Activated CD8-positive, alpha-beta T cell treated with anti-CD3 and anti-CD28 coated beads, Interleukin-2, amount 10 ng/mL, durations not matched to agents 7 days and 5 days (primary cell): ENCODE measurements around the gene HRH3. TPM values are rescaled to one million over a fixed set of nuclear protein-coding genes. Genes with fewer than 3 reads are reported as not detected.
A peak's percentile ranks its signal among the peaks of the same experiment; 100 is the strongest.

Experiments
- ATAC-seq: fragments of 150-1000 bp; cut with Tn5 transposase; one replicate; pipeline ENCODE4 v1.10.0; 2021; ENCODE audit warnings: moderate library complexity
- CTCF ChIA-PET: fragments of 350-600 bp; sonication (Branson Sonifier 250); formaldehyde crosslinking; loops from one replicate; lab custom pipeline; 2021; ENCODE audit warnings: antibody characterized with exemption; lab: Charles Lee
- POLR2A ChIA-PET: fragments of 350-600 bp; sonication (Branson Sonifier 250); formaldehyde crosslinking; loops from one replicate; lab custom pipeline; 2021; ENCODE audit warnings: antibody characterized with exemption; lab: Charles Lee
- DNase-seq: peaks from one replicate; pipeline ENCODE4 v3.0.0-alpha.2; 2020
- H3K27ac Mint-ChIP-seq: one replicate; pipeline ENCODE4 v1.8.0; 2021; ENCODE audit warnings: mild to moderate bottlenecking, mixed read lengths
- H3K27me3 Mint-ChIP-seq: one replicate; pipeline ENCODE4 v1.8.0; 2021; ENCODE audit warnings: low read depth, mixed read lengths
- H3K36me3 Mint-ChIP-seq: one replicate; pipeline ENCODE4 v1.8.0; 2021; ENCODE audit warnings: low read depth, mixed read lengths
- H3K4me1 Mint-ChIP-seq: one replicate; pipeline ENCODE4 v1.8.0; 2021; ENCODE audit warnings: low read depth, mixed read lengths
- H3K4me3 Mint-ChIP-seq: one replicate; pipeline ENCODE4 v1.8.0; 2021; ENCODE audit warnings: mild to moderate bottlenecking, mixed read lengths
- H3K9me3 Mint-ChIP-seq: one replicate; pipeline ENCODE4 v1.8.0; 2022; ENCODE audit warnings: mixed read lengths; ENCODE audit not compliant: insufficient read depth
- total RNA-seq, 2 experiments: library from RNA; stranded (reverse); gene quantifications; one replicate each; pipeline ENCODE4 v1.2.3, GENCODE V29; 2021

HRH3 gene
- not detected for total RNA-seq

DNA sequence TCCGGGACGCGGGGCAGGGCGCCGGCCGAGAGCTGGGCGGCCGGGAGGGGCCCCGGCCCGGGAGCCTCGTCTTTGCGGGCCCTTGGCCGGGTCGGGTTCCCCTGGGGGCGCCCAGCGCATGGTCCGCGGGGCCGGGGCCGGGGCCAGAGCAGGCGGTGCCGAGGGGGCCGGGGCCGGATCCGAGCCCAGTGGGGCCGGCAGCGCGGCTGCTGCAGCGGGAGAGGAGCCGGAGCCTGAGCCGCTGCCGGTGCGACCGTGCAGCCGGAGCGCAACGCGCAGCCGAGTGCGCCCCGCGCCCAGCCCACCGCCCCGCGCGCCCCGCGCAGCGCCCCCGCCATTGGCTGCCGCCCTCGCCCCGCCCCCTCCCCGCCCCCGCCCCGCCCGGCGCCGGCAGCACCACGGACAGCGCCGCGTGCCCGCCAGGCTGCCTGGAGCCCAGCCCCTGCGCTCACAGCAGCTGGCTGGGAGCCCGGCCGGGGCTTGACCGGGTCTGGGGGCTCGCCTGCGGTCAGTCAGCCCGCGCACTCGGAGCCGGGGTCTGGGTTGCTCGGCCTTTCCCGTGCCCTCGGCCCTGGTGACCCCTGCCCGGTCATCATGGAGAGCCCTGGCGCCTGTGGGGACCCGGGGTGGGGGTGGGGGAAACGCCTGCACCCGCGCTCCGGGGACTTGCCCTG is at the start of gene HRH3:
HRH3 (minus strand) TSS at position 287 of the 674 bp plus-strand sequence. CDS start 308 bp downstream, outside the sequence.
- Mint-ChIP-seq H3K4me3 (no peak within 1 kb of the TSS), H3K36me3 (no peaks in the 10 kb centered on the region), H3K27ac (no peak within 1 kb of the TSS), H3K4me1 (peaks cover 5% of the 10 kb centered on the region), H3K27me3 (peaks cover 21% of the 10 kb centered on the region), H3K9me3 (no peaks in the 10 kb centered on the region)
- peak; percentile 75 for ATAC-seq
- ChIA-PET CTCF (no interaction called here), POLR2A (no interaction called here)
- peak; percentile 38 for DNase-seq

DNA sequence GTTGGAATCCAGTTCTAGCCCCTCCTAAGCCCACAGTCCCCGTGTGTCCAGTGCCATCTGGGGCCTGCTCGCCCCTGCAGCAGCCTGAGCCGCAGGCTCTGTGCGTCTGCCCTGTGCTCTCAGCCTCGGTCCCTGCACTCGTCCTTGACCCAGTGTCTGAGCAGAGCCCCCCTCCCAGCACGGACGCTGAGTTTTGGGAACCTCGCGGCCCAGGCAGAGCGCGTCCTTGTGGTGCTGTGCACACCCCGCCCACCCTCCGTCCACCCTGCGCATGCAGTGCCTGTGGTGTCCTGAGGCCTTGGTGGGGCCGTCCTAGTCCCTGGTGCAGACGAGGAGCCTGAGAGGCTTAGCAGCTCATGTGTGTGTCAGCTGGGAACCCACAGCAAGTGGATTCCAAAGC is 49.8 kb upstream of the HRH3 start:
- CTCF ChIA-PET: no interaction called here
- POLR2A ChIA-PET: no interaction called here
- no peak for ATAC-seq
- Mint-ChIP-seq H3K4me3 (no peak overlapping the region), H3K4me1 (no peaks in the 10 kb centered on the region), H3K27me3 (no peaks in the 10 kb centered on the region), H3K36me3 (peaks cover 9% of the 10 kb centered on the region), H3K27ac (no peak overlapping the region), H3K9me3 (no peaks in the 10 kb centered on the region)
- no peak for DNase-seq

DNA sequence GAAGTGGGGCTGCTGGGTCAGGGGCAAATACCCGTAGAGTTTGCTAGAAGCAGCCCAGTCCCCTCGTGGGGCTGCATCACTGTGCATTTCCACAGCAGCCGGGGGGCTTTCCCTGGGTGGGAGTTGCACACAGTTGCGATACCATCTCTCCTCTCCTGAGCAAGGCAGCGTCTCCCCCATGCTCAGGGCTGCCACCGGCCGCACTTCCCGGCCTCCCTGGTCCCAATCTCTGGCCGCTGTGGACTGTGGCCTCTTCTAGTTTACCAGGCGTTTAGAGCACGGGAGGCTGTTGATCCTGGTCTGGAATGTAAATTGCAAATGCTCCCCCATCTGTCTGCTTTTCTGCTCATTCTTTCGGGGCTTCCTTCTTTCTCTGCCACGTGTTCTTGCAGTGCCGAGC is 49.3 kb upstream of the HRH3 start:
- no peak for DNase-seq
- H3K27me3 Mint-ChIP-seq: no peaks in the 10 kb centered on the region
- CTCF ChIA-PET: no interaction called here
- no peak for ATAC-seq
- no peak overlapping the region for H3K27ac Mint-ChIP-seq
- peaks cover 13% of the 10 kb centered on the region for H3K36me3 Mint-ChIP-seq
- POLR2A ChIA-PET: no interaction called here
- no peak overlapping the region for H3K4me3 Mint-ChIP-seq
- no peaks in the 10 kb centered on the region for H3K9me3 Mint-ChIP-seq
- no peaks in the 10 kb centered on the region for H3K4me1 Mint-ChIP-seq

DNA sequence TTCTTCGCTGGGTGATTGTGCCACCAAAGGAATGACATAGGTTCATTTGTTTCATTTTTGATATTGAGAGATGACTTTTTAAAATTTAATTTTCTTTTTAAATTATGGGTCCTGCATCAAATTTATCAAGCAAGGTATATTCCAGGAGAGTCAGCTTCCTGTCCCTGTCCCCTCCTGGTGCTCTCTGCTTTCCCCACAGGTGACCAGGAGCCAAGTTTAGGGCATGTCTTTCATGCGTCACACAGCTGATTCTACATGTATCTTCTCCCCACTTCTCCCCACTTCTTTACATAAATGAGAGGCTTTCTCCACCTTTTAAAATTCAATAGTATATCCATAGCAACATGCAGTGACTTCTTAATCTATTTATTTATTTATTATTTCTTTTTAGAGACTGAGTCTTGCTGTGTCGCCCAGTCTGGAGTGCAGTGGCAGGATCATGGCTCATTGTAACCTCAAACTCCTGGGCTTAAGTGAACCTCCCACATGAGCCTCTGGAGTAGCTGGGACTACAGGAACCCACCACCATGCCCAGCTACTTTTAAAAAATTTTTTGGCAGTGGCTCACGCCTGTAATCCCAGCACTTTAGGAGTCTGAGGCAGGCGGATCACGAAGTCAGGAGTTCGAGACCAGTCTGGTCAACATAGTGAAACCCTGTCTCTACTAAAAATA is 48.3 kb upstream of the HRH3 start:
- POLR2A ChIA-PET: interaction anchor here (0.5 kb wide), 1 partner anchor 64 kb away, joined by 3 read pairs; no protein-coding TSS in a partner anchor
- Mint-ChIP-seq H3K4me1 (no peaks in the 10 kb centered on the region), H3K9me3 (no peaks in the 10 kb centered on the region), H3K27ac (no peak overlapping the region), H3K36me3 (peaks cover 12% of the 10 kb centered on the region), H3K4me3 (no peak overlapping the region), H3K27me3 (no peaks in the 10 kb centered on the region)
- CTCF ChIA-PET: no interaction called here
- DNase-seq (no peak), ATAC-seq (no peak)

DNA sequence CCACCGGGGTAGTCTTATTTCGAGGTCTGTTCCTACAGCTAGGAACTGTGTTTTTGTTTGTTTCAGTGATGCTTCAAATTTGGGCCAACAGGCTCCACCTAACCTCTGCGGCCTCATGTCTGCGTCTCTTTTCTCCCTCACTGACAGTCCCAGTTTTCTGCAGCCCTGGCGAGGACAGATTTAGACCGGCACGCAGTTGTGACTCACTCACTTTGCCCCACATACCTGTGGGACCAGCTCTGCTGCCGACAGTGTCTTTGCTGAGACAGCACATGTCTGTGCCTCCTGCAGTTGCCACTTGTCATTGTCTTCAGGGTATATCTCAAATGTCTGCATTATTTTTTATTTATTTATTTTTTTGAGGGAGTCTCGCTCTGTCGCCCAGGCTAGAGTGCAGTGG is 47.5 kb upstream of the HRH3 start:
- Mint-ChIP-seq H3K27ac (no peak overlapping the region), H3K4me1 (no peaks in the 10 kb centered on the region), H3K27me3 (no peaks in the 10 kb centered on the region), H3K4me3 (no peak overlapping the region), H3K36me3 (peaks cover 15% of the 10 kb centered on the region), H3K9me3 (no peaks in the 10 kb centered on the region)
- CTCF ChIA-PET: no interaction called here
- POLR2A ChIA-PET: no interaction called here
- ATAC-seq (no peak), DNase-seq (no peak)

DNA sequence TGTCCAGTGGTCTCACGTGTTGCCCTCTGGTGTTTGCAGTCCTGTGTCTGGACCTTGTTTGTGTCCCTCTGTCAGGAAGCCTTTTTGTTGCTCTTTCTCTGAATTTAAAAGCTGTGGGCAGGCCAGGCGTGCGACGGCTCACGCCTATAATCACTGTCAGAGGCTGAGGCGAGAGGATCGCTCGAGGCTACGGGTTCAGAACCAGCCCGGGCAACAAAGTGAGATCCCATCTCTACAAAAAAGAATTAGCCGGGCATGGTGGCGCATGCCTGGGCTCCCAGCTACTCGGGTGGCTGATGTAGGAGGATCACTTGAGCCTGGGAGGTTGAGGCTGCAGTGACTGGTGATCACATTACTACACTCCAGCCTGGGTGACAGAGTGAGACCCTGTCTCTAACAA is 46.8 kb upstream of the HRH3 start:
- POLR2A ChIA-PET: no interaction called here
- Mint-ChIP-seq H3K27me3 (no peaks in the 10 kb centered on the region), H3K36me3 (peaks cover 12% of the 10 kb centered on the region), H3K4me1 (no peaks in the 10 kb centered on the region), H3K4me3 (no peak overlapping the region), H3K9me3 (no peaks in the 10 kb centered on the region), H3K27ac (no peak overlapping the region)
- DNase-seq (no peak), ATAC-seq (no peak)
- CTCF ChIA-PET: no interaction called here

DNA sequence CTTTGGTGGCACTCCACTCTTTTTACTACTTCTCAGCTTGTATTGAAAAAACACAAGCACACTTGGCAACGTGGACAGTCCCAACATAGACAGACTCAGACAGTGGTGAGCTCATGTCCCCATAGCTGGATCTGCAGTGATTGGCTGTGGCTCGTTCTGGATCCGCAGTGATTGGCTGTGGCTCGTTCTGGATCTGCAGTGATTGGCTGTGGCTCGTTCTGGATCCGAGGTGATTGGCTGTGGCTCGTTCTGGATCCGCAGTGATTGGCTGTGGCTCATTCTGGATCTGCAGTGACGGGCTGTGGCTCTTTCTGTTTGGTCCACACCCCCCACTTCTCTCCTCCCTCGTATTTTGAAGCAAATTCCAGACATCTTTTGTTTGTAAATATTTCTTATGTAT is 46.3 kb upstream of the HRH3 start:
- DNase-seq: no peak
- CTCF ChIA-PET: no interaction called here

DNA sequence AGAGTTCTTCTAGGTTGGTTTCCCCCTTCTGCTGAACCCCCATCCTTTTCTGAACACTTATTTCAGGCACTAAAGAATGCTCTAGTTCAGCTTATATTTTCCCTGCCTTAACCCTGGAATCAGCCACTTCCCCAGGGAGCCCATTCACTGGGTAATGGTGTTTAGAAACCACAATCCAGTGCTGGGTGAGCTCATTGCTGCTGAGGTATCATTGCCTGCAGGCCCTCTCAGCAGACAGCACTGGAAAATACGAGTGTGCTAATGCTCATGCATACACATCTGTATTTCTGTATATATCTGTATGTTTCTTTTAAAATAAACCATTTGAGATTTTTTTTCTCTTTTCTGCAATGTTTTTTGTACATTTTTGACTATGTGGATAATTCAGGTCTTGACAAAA is 45.3 kb upstream of the HRH3 start:
- DNase-seq (no peak), ATAC-seq (no peak)
- H3K27me3 Mint-ChIP-seq: no peaks in the 10 kb centered on the region
- no peaks in the 10 kb centered on the region for H3K9me3 Mint-ChIP-seq
- H3K36me3 Mint-ChIP-seq: peaks cover 12% of the 10 kb centered on the region
- POLR2A ChIA-PET: interaction anchor here (0.7 kb wide), 1 partner anchor 19 kb away, joined by 5 read pairs; no protein-coding TSS in a partner anchor
- no peak overlapping the region for H3K4me3 Mint-ChIP-seq
- CTCF ChIA-PET: no interaction called here
- no peak overlapping the region for H3K27ac Mint-ChIP-seq
- no peaks in the 10 kb centered on the region for H3K4me1 Mint-ChIP-seq

More for the DNA sequence above, 46.3 kb upstream of the HRH3 start:
- Mint-ChIP-seq H3K27ac (peak overlapping the region; percentile 15), H3K9me3 (no peaks in the 10 kb centered on the region), H3K4me1 (no peaks in the 10 kb centered on the region), H3K27me3 (no peaks in the 10 kb centered on the region), H3K36me3 (peaks cover 12% of the 10 kb centered on the region), H3K4me3 (no peak overlapping the region)
- no peak for ATAC-seq
- POLR2A ChIA-PET: no interaction called here

DNA sequence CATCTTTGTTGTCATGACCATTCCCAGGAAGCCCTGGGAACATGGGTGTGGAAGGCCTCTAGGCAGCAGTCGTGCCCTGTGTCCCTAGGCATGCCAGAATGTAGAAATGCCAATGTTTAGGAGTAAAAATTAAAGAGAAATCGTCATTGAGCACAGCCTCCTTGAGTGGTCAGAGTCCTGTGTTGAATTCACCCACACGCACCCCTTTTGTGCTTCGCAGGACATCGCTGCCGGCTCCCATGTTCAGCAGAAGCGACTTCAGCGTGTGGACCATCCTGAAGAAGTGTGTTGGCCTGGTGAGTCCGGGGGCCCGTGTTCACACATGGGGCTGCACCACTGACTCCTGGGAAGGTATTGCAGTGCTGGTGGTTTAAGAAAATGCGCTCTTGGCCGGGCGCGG is 43.3 kb upstream of the HRH3 start:
- H3K9me3 Mint-ChIP-seq: no peaks in the 10 kb centered on the region
- DNase-seq (no peak), ATAC-seq (no peak)
- no peaks in the 10 kb centered on the region for H3K4me1 Mint-ChIP-seq
- ChIA-PET POLR2A (no interaction called here), CTCF (no interaction called here)
- H3K27me3 Mint-ChIP-seq: no peaks in the 10 kb centered on the region
- no peak overlapping the region for H3K4me3 Mint-ChIP-seq
- H3K27ac Mint-ChIP-seq: no peak overlapping the region
- peaks cover 14% of the 10 kb centered on the region for H3K36me3 Mint-ChIP-seq

DNA sequence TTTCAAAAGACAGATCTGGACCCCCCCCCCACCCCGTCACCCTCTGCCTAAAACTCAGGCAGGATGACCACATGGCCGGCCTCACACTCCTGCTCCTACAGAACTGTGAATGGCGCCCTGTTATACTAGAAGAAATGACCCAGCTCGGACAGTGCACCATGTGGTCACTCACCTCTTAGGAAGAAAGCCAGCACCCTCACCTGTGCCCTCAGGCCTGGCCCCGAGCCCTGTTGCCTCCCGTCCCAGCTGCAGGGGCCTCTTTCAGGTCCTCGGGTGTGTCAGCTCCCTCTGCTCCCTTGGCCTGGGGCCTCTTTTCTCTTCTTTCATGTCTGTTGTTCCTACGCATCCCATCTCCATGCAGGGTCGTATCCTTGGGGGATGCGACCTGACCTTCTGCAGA is 42.0 kb upstream of the HRH3 start:
- Mint-ChIP-seq H3K27ac (no peak overlapping the region), H3K27me3 (no peaks in the 10 kb centered on the region), H3K9me3 (no peaks in the 10 kb centered on the region), H3K4me3 (no peak overlapping the region), H3K36me3 (peaks cover 14% of the 10 kb centered on the region), H3K4me1 (no peaks in the 10 kb centered on the region)
- ATAC-seq (no peak), DNase-seq (no peak)
- CTCF ChIA-PET: no interaction called here
- POLR2A ChIA-PET: no interaction called here

DNA sequence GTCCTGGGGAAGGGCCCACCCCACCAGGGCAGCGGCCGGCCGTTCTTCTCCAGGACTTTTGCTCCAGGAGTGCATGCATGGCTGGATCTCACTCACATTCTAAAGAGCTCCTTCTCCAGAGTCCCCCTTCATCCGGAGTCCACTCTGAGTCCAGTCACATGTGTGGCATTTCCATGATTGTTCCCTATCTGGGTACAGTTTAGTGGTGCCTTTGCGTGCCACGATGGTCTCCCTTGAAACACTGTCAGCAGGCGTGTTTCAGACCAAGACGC is 39.2 kb upstream of the HRH3 start:
- Mint-ChIP-seq H3K36me3 (peaks cover 7% of the 10 kb centered on the region), H3K27ac (no peak overlapping the region), H3K4me3 (no peak overlapping the region), H3K9me3 (no peaks in the 10 kb centered on the region), H3K4me1 (peaks cover under 1% of the 10 kb centered on the region), H3K27me3 (no peaks in the 10 kb centered on the region)
- ChIA-PET CTCF (no interaction called here), POLR2A (no interaction called here)
- DNase-seq: no peak
- ATAC-seq: no peak

DNA sequence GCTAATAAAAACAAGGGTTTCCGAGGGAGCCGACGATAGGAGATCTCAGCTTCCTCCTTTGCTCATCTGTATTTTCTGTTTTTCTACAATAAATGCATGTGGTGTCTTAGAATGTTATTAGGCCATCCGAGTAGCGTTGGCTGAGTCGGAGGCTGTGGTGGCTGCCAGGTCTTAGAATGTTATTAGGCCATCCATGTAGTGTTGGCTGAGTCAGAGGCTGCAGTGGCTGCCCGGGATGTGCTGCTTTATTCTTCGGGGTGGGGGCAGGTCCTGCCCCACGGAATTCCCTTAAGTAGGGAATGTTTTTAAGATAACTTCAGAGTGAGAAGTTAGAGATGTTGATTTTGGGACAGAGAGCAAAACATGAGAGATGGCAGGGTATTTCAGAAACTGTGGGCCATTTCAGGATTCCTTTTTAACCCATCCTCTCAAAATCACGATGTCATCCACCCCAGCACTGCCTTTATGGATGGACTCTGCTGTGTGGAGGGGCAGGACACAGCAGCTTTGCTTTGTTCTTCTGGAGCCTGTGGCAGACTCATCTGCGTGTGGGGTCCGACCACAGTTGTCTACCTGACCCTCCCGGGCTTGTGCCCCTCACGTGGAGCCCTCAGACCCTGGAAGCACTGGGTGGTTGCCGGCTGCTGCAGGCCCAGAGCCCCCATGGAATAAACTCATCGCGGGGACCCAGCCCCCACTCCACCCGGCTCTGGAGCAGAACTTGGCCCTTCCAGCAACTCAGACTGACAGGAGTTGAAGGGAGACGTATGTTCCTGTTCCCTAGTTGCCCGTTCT is 38.6 kb upstream of the HRH3 start:
- Mint-ChIP-seq H3K4me3 (no peak overlapping the region), H3K36me3 (peaks cover 7% of the 10 kb centered on the region), H3K27ac (no peak overlapping the region), H3K4me1 (peaks cover 3% of the 10 kb centered on the region), H3K9me3 (no peaks in the 10 kb centered on the region), H3K27me3 (no peaks in the 10 kb centered on the region)
- CTCF ChIA-PET: no interaction called here
- no peak for ATAC-seq
- POLR2A ChIA-PET: no interaction called here
- DNase-seq: no peak
